Thymus (tissue), 11 donors: ENCODE data around the gene BAX. TPM values are rescaled to one million over a fixed set of nuclear protein-coding genes. Genes with fewer than 3 reads are reported as not detected.

ENCODE experiments used
- DNase-seq, 9 donors: peaks; one replicate each; pipeline ENCODE4 v3.0.0-alpha.2; 2013; ENCODE audit warnings: low spot score in 9 of 9, low read depth in 6 of 9, missing footprints in 1 of 9
- H3K27ac ChIP-seq, 2 donors: one replicate each; pipeline ENCODE4 v1.5.1; 2013; ENCODE audit warnings: control low read depth in 1 of 2, low read depth in 1 of 2, low read length in 1 of 2, mild to moderate bottlenecking in 1 of 2, moderate library complexity in 1 of 2
- H3K27me3 ChIP-seq, 2 donors: one replicate each; pipeline ENCODE4 v1.5.1; 2013; ENCODE audit warnings: low read length in 1 of 2; ENCODE audit not compliant: control insufficient read depth in 2 of 2, insufficient read depth in 1 of 2
- H3K36me3 ChIP-seq, 2 donors: one replicate each; pipeline ENCODE4 v1.5.1; 2013; ENCODE audit warnings: low read length in 1 of 2, mild to moderate bottlenecking in 1 of 2, moderate library complexity in 1 of 2; ENCODE audit not compliant: control insufficient read depth in 2 of 2, insufficient read depth in 2 of 2
- H3K4me1 ChIP-seq, 2 donors: one replicate each; pipeline ENCODE4 v1.5.1; 2013; ENCODE audit warnings: low read length in 2 of 2; ENCODE audit not compliant: control insufficient read depth in 2 of 2, insufficient read depth in 2 of 2
- H3K4me3 ChIP-seq, 2 donors: one replicate each; pipeline ENCODE4 v1.5.1; 2013; ENCODE audit warnings: low read length in 2 of 2, control low read depth in 1 of 2, mild to moderate bottlenecking in 1 of 2
- H3K9me3 ChIP-seq, 2 donors: one replicate each; pipeline ENCODE4 v1.5.1; 2013; ENCODE audit warnings: low read length in 1 of 2, mild to moderate bottlenecking in 1 of 2; ENCODE audit not compliant: control insufficient read depth in 2 of 2, insufficient read depth in 1 of 2
- WGBS: extraction: QIAGEN DNeasy Blood & Tissue Kit; methylation state at CpG from one replicate; pipeline ENCODE4 v1.1.7; 2013; 5-methylcytosine and 5-hydroxymethylcytosine counted together
- polyA plus RNA-seq: library from polyadenylated mRNA; stranded (reverse); fragments of 200-250 nt; gene quantifications from one replicate; pipeline ENCODE4 v1.2.3, GENCODE V29; 2013
- total RNA-seq: library from RNA; stranded (reverse); fragments of 120-200 nt; gene quantifications from one replicate; pipeline ENCODE4 v1.2.4, GENCODE V29; 2013
- donor health status: healthy.

The BAX gene
- total and polyA plus RNA-seq, 2 donors, result 62.6 to 126 TPM

DNA sequence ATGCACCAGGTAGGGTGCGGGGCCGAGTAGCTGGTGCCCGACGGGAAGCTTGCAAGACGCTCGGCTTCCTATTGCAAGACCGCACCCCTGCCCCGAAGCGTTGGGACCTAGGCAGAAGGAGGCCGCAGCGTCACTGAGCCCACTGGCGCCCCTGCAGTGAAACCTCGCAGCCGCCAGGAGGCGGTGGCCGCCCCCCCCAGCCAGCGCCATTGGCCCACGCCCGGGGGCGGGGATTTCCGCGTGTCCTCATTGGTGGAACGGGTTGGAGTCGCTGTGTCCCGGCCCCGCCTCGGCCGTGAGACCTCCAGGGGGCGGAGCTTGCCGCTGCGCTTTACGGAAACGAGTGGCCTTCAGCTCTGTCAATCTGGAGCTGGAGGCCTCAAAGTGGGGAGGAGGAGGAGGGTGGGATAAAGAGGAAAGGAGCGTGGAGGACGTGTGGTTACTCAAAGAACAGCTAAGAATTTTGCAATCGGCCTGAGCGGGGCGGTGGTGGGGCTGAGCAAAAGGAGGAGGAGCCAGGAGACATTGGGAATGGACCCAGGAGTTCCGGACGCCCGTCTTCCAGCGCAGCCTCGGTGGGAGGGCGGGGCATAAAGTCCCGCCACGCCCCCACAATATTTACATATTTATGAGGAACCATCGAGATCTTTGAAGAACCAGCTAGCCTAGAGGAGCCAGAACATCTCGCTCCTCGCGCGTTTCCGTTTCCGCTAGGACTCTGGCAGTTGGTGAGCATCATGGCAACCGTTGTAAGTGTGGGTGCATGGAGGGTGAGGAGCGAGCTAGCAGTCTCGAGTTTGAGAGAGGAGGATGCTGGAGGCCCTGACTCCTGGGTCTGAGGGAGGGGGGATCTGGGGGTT lies 38.7 kb downstream of the BAX start, which contains the start of the genes GYS1 and RUVBL2:
TSS of gene GYS1 (minus strand) at position 135 of the 860 bp plus-strand sequence. CDS start 197 bp downstream, outside the sequence.
TSS of gene RUVBL2 (plus strand) at position 713 of the 860 bp plus-strand sequence. CDS start at position 738, 25 bp downstream.
- peaks cover 20 to 28% of the 10 kb centered on the region in 2 donors for H3K4me1 ChIP-seq
- peaks cover 8 to 14% of the 10 kb centered on the region in 2 donors for H3K36me3 ChIP-seq
- peak within 1 kb of the TSS; percentile 93 to 98 for H3K27ac ChIP-seq
- under 1% methylated on average over 56 of the region's 56 CpGs for WGBS
- H3K27me3 ChIP-seq, result no peaks in the 10 kb centered on the region
- H3K4me3 ChIP-seq, result peak within 1 kb of the TSS; percentile 61 to 89
- DNase-seq, result peak; percentile 98 to 100 (median 100)
- H3K9me3 ChIP-seq, result no peaks in the 10 kb centered on the region

DNA sequence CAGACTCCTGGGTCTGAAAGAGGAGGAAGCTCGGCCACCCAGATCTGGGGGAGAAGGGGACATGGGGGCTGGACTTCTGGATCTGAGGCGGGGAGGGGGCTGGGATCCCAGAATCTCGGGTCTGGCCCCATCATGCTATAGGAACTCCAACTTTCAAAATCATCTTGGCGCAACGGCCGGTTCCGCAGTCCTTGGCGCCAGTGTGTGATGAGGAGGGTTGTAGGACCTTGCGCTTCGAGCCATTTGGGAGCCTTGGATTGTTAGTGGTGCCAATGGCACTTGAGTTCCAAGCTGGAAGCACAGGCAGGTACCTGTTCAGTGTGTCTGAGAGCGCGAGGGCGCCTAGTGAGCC lies 39.3 kb downstream of the BAX start:
- H3K4me1 ChIP-seq, result peaks cover 20 to 28% of the 10 kb centered on the region in 2 donors

GRCh38 chr19:48997972-48998371 lies 43.3 kb downstream of the BAX start:
- DNase-seq, result peak in 2 of 9 donors; percentile 27 to 42
- Histone ChIP-seq H3K9me3 (no peaks in the 10 kb centered on the region), H3K27me3 (no peaks in the 10 kb centered on the region), H3K4me1 (peaks cover 10 to 11% of the 10 kb centered on the region in 2 donors), H3K27ac (no peak overlapping the region), H3K36me3 (peaks cover 4 to 5% of the 10 kb centered on the region in 2 donors), H3K4me3 (no peak overlapping the region)
- WGBS, result 92% methylated on average over 5 of the region's 5 CpGs

More for the DNA sequence above, 39.3 kb downstream of the BAX start:
- Histone ChIP-seq H3K27me3 (no peaks in the 10 kb centered on the region), H3K9me3 (no peaks in the 10 kb centered on the region), H3K4me3 (peak overlapping the region; percentile 61 to 89), H3K36me3 (peaks cover 4 to 10% of the 10 kb centered on the region in 2 donors), H3K27ac (peak overlapping the region; percentile 93 to 98)
- 2% methylated on average over 13 of the region's 13 CpGs for WGBS
- no peak for DNase-seq

DNA sequence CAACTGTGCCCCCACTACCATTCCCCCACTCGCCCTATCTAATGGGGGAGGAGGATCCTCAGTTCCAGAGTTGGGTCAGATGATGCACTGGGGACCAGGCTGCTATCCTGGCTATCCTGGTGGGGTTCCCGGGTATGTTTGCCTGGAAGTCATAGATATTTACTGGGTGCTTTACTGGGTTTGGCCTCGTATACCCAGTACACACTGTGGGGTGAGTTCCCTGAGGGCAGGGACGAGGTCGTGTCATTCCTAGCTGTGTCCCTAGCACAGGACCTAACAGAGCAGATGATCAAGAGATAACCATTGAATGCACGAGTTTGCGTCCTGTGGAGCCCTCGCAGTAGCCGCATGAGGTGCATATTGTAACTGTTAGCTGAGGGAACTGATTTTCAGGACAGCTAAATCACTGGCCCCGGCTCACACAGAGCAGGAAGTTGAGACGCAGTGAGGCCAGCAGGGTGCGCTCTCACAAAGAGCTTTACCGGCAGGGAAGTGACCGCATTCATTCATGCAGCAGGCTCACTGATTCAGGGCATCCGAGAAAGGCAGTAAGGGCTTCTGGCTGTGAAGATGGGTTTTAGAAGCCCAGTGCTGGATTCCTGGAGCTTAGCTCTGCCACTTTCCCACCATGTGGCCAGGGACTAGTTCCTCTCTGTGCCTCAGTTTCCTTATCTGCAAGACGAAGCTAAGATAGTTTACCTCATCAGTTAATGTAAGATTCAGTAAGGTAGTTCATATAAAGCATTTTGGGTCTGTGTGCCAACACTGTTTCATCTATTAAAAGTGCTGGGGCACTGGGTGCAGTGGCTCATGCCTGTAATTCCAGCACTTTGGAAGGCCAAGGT lies 45.0 kb downstream of the BAX start:
- Histone ChIP-seq H3K9me3 (no peaks in the 10 kb centered on the region), H3K36me3 (peaks cover 21 to 22% of the 10 kb centered on the region in 2 donors), H3K27ac (no peak overlapping the region), H3K4me1 (peaks cover 3 to 4% of the 10 kb centered on the region in 2 donors), H3K4me3 (no peak overlapping the region), H3K27me3 (no peaks in the 10 kb centered on the region)
- DNase-seq, result peak in 3 of 9 donors; percentile 13 to 53 (median 42)
- 82% methylated on average over 16 of the region's 16 CpGs for WGBS

- 98% methylated on average over 15 of the region's 15 CpGs for WGBS
- Histone ChIP-seq H3K4me3 (no peak overlapping the region), H3K27ac (no peak overlapping the region), H3K27me3 (no peaks in the 10 kb centered on the region), H3K4me1 (no peaks in the 10 kb centered on the region), H3K36me3 (peaks cover 48 to 49% of the 10 kb centered on the region in 2 donors), H3K9me3 (no peaks in the 10 kb centered on the region)
- no peak for DNase-seq
These were observed 49.5 kb downstream of the BAX start for GRCh38 chr19:49004133-49004532.

- no peaks in the 10 kb centered on the region for H3K27me3 ChIP-seq
- no peaks in the 10 kb centered on the region for H3K4me1 ChIP-seq
- H3K9me3 ChIP-seq, result no peaks in the 10 kb centered on the region
- no peak overlapping the region for H3K4me3 ChIP-seq
- H3K27ac ChIP-seq, result no peak overlapping the region
- no peak for DNase-seq
- WGBS, result 99% methylated on average over 7 of the region's 7 CpGs
- H3K36me3 ChIP-seq, result peaks cover 53 to 57% of the 10 kb centered on the region in 2 donors
These were observed 50.4 kb downstream of the BAX start for GRCh38 chr19:49004964-49005614.

- Histone ChIP-seq H3K27me3 (no peaks in the 10 kb centered on the region), H3K4me1 (no peaks in the 10 kb centered on the region), H3K27ac (no peak overlapping the region), H3K9me3 (no peaks in the 10 kb centered on the region), H3K4me3 (no peak overlapping the region), H3K36me3 (peaks cover 71 to 72% of the 10 kb centered on the region in 2 donors)
- WGBS, result 98% methylated on average over 22 of the region's 22 CpGs
- no peak for DNase-seq
These were observed 52.2 kb downstream of the BAX start for GRCh38 chr19:49006905-49007304.

DNA sequence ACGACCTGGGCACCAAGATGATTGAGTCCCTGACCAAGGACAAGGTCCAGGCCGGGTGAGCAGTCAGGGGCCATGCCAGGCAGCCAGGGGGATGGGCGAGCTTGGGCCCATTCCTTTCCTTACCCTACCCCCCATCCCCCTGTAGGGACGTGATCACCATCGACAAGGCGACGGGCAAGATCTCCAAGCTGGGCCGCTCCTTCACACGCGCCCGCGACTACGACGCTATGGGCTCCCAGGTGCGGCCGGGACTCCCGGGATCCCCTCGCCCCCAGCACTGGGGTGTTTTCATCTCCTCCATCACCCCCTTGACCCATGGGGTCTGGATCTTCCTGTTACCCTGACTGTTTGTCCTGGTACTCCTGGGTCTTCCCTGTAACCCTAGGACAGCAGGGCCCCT lies 55.2 kb downstream of the BAX start:
- Histone ChIP-seq H3K9me3 (no peaks in the 10 kb centered on the region), H3K4me1 (no peaks in the 10 kb centered on the region), H3K27ac (no peak overlapping the region), H3K36me3 (peaks cover 62 to 75% of the 10 kb centered on the region in 2 donors), H3K27me3 (no peaks in the 10 kb centered on the region), H3K4me3 (no peak overlapping the region)
- WGBS, result 99% methylated on average over 18 of the region's 18 CpGs
- no peak for DNase-seq
